H1 (cell line): ENCODE measurements around the gene CDH7. TPM values are rescaled to one million over a fixed set of nuclear protein-coding genes. Genes with fewer than 3 reads are reported as not detected.

ENCODE experiments used
- BACH1 ChIP-seq: IDR thresholded peaks from 2 replicates; pipeline ENCODE4 v1.6.1; 2012; ENCODE audit warnings: low read length, improper control_type of control experiment
- BRCA1 ChIP-seq: IDR thresholded peaks from 2 replicates; pipeline ENCODE4 v1.6.1; 2012; ENCODE audit warnings: low read depth, low read length, improper control_type of control experiment
- CREB1 ChIP-seq: IDR thresholded peaks from 2 replicates; pipeline ENCODE4 v1.6.1; 2012; ENCODE audit warnings: inconsistent platforms
- GTF2F1 ChIP-seq: IDR thresholded peaks from 2 replicates; pipeline ENCODE4 v1.6.1; 2012; ENCODE audit warnings: low read depth, low read length, improper control_type of control experiment, borderline replicate concordance
- HDAC2 ChIP-seq, 2 experiments: fragments of 300-600 bp in 1 of 2; sonication (generic) in 1 of 2; IDR thresholded peaks; 2 replicates each; pipeline ENCODE4 v1.6.1; 2011 to 2012; ENCODE audit warnings: low read depth in 2 of 2, low read length in 2 of 2, mild to moderate bottlenecking in 2 of 2, moderate library complexity in 2 of 2, borderline replicate concordance in 1 of 2, inconsistent platforms in 1 of 2
- SIN3A ChIP-seq, 2 experiments: IDR thresholded peaks in 1 of 2; conservative IDR thresholded peaks in 1 of 2; 2 replicates each; pipeline ENCODE4 v1.6.1; 2011 to 2012; ENCODE audit warnings: low read length in 2 of 2, improper control_type of control experiment in 1 of 2, low read depth in 1 of 2, mild to moderate bottlenecking in 1 of 2
- SP1 ChIP-seq: IDR thresholded peaks from 2 replicates; pipeline ENCODE4 v1.6.1; 2011; ENCODE audit warnings: low read depth, low read length
- TAF7 ChIP-seq: optimal IDR thresholded peaks from 2 replicates; pipeline ENCODE3; 2011; ENCODE audit warnings: low read depth, mild to moderate bottlenecking, inconsistent platforms, low read length, moderate library complexity, borderline replicate concordance
- polyA plus RNA-seq, 7 experiments: library from polyadenylated mRNA; depleted of rRNA in 3 of 7; stranded (reverse) in 5 of 7; unstranded in 2 of 7; fragments of >200 nt in 5 of 7; fragments of 200-250 nt in 2 of 7; gene quantifications; 1 replicate in 5 of 7; 2 replicates in 1 of 7; 4 replicates in 1 of 7; pipeline versions ENCODE4 v1.2.1 to v1.2.3, GENCODE V29; 2011 to 2013; ENCODE audit warnings: missing spikeins in 2 of 7, mixed read lengths in 2 of 7
- total RNA-seq: library from RNA; stranded (reverse); fragmentation: NEBNext Ultra II Directional; extraction: Animal tissue kit (Norgen Biotek cat#: 25700); gene quantifications from 2 replicates; pipeline ENCODE4 v1.2.1, GENCODE V29; 2021
- TF ChIP-seq, protein P1 (sequence below): fragments of 300-600 bp; sonication (generic); IDR thresholded peaks from 2 replicates; pipeline ENCODE4 v1.7.1; 2012; ENCODE audit warnings: low read length, moderate library complexity, mild to moderate bottlenecking, inconsistent platforms; ENCODE audit not compliant: insufficient replicate concordance

CDH7 gene
- total and polyA plus RNA-seq, 2 of the 8 experiments (the other 6 are each of a cell fraction or from before 2014, with no cell fraction given), result 1.00 to 1.5 TPM

GRCh38 chr18:65751155-65752085 is 608 bp downstream of the CDH7 start (continued):
- TF ChIP-seq, protein P1, sequence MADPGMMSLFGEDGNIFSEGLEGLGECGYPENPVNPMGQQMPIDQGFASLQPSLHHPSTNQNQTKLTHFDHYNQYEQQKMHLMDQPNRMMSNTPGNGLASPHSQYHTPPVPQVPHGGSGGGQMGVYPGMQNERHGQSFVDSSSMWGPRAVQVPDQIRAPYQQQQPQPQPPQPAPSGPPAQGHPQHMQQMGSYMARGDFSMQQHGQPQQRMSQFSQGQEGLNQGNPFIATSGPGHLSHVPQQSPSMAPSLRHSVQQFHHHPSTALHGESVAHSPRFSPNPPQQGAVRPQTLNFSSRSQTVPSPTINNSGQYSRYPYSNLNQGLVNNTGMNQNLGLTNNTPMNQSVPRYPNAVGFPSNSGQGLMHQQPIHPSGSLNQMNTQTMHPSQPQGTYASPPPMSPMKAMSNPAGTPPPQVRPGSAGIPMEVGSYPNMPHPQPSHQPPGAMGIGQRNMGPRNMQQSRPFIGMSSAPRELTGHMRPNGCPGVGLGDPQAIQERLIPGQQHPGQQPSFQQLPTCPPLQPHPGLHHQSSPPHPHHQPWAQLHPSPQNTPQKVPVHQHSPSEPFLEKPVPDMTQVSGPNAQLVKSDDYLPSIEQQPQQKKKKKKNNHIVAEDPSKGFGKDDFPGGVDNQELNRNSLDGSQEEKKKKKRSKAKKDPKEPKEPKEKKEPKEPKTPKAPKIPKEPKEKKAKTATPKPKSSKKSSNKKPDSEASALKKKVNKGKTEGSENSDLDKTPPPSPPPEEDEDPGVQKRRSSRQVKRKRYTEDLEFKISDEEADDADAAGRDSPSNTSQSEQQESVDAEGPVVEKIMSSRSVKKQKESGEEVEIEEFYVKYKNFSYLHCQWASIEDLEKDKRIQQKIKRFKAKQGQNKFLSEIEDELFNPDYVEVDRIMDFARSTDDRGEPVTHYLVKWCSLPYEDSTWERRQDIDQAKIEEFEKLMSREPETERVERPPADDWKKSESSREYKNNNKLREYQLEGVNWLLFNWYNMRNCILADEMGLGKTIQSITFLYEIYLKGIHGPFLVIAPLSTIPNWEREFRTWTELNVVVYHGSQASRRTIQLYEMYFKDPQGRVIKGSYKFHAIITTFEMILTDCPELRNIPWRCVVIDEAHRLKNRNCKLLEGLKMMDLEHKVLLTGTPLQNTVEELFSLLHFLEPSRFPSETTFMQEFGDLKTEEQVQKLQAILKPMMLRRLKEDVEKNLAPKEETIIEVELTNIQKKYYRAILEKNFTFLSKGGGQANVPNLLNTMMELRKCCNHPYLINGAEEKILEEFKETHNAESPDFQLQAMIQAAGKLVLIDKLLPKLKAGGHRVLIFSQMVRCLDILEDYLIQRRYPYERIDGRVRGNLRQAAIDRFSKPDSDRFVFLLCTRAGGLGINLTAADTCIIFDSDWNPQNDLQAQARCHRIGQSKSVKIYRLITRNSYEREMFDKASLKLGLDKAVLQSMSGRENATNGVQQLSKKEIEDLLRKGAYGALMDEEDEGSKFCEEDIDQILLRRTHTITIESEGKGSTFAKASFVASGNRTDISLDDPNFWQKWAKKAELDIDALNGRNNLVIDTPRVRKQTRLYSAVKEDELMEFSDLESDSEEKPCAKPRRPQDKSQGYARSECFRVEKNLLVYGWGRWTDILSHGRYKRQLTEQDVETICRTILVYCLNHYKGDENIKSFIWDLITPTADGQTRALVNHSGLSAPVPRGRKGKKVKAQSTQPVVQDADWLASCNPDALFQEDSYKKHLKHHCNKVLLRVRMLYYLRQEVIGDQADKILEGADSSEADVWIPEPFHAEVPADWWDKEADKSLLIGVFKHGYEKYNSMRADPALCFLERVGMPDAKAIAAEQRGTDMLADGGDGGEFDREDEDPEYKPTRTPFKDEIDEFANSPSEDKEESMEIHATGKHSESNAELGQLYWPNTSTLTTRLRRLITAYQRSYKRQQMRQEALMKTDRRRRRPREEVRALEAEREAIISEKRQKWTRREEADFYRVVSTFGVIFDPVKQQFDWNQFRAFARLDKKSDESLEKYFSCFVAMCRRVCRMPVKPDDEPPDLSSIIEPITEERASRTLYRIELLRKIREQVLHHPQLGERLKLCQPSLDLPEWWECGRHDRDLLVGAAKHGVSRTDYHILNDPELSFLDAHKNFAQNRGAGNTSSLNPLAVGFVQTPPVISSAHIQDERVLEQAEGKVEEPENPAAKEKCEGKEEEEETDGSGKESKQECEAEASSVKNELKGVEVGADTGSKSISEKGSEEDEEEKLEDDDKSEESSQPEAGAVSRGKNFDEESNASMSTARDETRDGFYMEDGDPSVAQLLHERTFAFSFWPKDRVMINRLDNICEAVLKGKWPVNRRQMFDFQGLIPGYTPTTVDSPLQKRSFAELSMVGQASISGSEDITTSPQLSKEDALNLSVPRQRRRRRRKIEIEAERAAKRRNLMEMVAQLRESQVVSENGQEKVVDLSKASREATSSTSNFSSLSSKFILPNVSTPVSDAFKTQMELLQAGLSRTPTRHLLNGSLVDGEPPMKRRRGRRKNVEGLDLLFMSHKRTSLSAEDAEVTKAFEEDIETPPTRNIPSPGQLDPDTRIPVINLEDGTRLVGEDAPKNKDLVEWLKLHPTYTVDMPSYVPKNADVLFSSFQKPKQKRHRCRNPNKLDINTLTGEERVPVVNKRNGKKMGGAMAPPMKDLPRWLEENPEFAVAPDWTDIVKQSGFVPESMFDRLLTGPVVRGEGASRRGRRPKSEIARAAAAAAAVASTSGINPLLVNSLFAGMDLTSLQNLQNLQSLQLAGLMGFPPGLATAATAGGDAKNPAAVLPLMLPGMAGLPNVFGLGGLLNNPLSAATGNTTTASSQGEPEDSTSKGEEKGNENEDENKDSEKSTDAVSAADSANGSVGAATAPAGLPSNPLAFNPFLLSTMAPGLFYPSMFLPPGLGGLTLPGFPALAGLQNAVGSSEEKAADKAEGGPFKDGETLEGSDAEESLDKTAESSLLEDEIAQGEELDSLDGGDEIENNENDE, result no peak
- peak in 1 of 2 experiments; percentile 33; a peak in 1 of 4 replicates for TF ChIP-seq SIN3A (conservative IDR thresholded peaks at IDR 0.05 in 1 of 2, IDR thresholded peaks at IDR 0.05 in 1 of 2; ENCODE audit: low read depth in 1 of 2, low read length in 2 of 2)
- TF ChIP-seq BRCA1, result no peak
- TF ChIP-seq SP1, result no peak
- no peak for TF ChIP-seq GTF2F1
- TF ChIP-seq BACH1, result no peak
- TF ChIP-seq TAF7, result no peak
- peak; percentile 27; the same call in 1 of the 2 replicates for TF ChIP-seq CREB1
- TF ChIP-seq HDAC2 (IDR thresholded peaks at IDR 0.05; ENCODE audit: borderline replicate concordance in 1 of 2, low read depth in 2 of 2, low read length in 2 of 2), result peak in 1 of 2 experiments; percentile 43; a peak in 1 of 4 replicates
